Activated CD4-positive, alpha-beta memory T cell treated with anti-CD3 and anti-CD28 coated beads for 36 hours (primary cell): ENCODE data around the gene LPO. TPM values are rescaled to one million over a fixed set of nuclear protein-coding genes. Genes with fewer than 3 reads are reported as not detected.

Source experiments
- CTCF ChIA-PET: fragments of 350-600 bp; sonication (Branson Sonifier 250); formaldehyde crosslinking; loops from one replicate; lab custom pipeline; 2021; ENCODE audit warnings: antibody characterized with exemption, inconsistent platforms; lab: Charles Lee
- POLR2A ChIA-PET: fragments of 350-600 bp; sonication (Branson Sonifier 250); formaldehyde crosslinking; loops from one replicate; lab custom pipeline; 2021; ENCODE audit warnings: antibody characterized with exemption; lab: Charles Lee
- DNase-seq: peaks from one replicate; pipeline ENCODE4 v3.0.0-alpha.2; 2020
- H3K27ac Mint-ChIP-seq: one replicate; pipeline ENCODE4 v1.8.0; 2021; ENCODE audit warnings: mixed read lengths
- H3K27me3 Mint-ChIP-seq: one replicate; pipeline ENCODE4 v1.8.0; 2021; ENCODE audit warnings: mixed read lengths
- H3K36me3 Mint-ChIP-seq: one replicate; pipeline ENCODE4 v1.8.0; 2021; ENCODE audit warnings: mixed read lengths
- H3K4me1 Mint-ChIP-seq: one replicate; pipeline ENCODE4 v1.8.0; 2021; ENCODE audit warnings: low read depth, mixed read lengths
- H3K4me3 Mint-ChIP-seq: one replicate; pipeline ENCODE4 v1.8.0; 2021; ENCODE audit warnings: mild to moderate bottlenecking, mixed read lengths
- H3K9me3 Mint-ChIP-seq: one replicate; pipeline ENCODE4 v1.8.0; 2021; ENCODE audit warnings: mixed read lengths
- intact Hi-C: fragments of 100-400 bp; cut with micrococcal nuclease; formaldehyde crosslinking; loops from one replicate; pipeline ENCODE4 v1.15.1; 2023
- total RNA-seq, 2 experiments: library from RNA; stranded (reverse); gene quantifications; one replicate each; pipeline ENCODE4 v1.2.3, GENCODE V29; 2021

The LPO gene
- total RNA-seq, 2 experiments from 2014 or later: not detected

DNA sequence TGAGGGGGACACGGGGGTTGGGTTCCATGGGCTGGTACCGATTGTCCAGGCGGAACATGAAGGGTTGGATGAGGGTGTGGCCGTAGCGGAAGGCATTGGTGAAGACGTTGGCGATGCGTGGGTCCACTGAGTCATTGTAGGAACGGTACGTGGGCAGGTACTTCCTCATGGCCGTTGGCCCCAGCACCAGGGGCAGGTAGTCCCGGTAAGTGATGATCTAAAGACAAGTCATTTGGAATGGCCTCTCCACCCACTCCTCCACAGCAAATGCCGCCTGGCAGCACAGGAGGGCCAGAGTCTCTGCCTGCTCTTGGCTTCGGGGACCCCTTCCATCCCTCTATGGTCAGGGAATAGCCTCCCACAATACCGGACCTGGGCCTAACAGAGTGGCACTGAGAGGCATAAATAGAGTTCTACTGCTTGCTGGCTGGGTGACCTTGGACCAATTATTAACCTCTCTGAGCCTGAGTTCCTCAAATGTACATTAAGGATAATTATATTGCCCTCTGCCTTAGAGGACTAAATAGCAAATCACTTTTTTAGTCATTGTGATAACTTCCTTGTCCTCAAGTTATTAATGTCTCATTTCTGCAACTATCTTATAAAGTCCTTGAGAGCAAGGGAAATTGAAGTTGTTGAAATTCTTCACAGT, 35.2 kb downstream of the LPO start:
- Mint-ChIP-seq H3K27ac (no peak overlapping the region), H3K4me1 (peaks cover 7% of the 10 kb centered on the region), H3K4me3 (no peak overlapping the region), H3K27me3 (peaks cover 9% of the 10 kb centered on the region), H3K36me3 (no peaks in the 10 kb centered on the region), H3K9me3 (no peaks in the 10 kb centered on the region)
- POLR2A ChIA-PET: no interaction called here
- peak; percentile 48 for DNase-seq
- CTCF ChIA-PET: no interaction called here
- intact Hi-C loops: no loop called here

- intact Hi-C loops: no loop called here
- Mint-ChIP-seq H3K9me3 (no peaks in the 10 kb centered on the region), H3K27me3 (peaks cover 17% of the 10 kb centered on the region), H3K27ac (no peak overlapping the region), H3K4me3 (no peak overlapping the region), H3K4me1 (peaks cover 7% of the 10 kb centered on the region), H3K36me3 (no peaks in the 10 kb centered on the region)
- CTCF ChIA-PET: interaction anchor here (0.7 to 1.6 kb wide), 6 partner anchors 25 to 212 kb away, joined by 3 to 7 read pairs (median 4); no protein-coding TSS in a partner anchor
- DNase-seq: no peak
- POLR2A ChIA-PET: no interaction called here
These were observed 37.0 kb downstream of the LPO start for GRCh38 chr17:58275417-58275816.

- Mint-ChIP-seq H3K4me3 (no peak overlapping the region), H3K9me3 (no peaks in the 10 kb centered on the region), H3K27me3 (peaks cover 17% of the 10 kb centered on the region), H3K36me3 (no peaks in the 10 kb centered on the region), H3K27ac (no peak overlapping the region), H3K4me1 (peaks cover 7% of the 10 kb centered on the region)
- CTCF ChIA-PET: interaction anchor here (1.0 to 1.8 kb wide), 4 partner anchors 28 to 211 kb away, joined by 3 to 7 read pairs (median 4); partner anchors contain the start of gene RNF43
- intact Hi-C loops: no loop called here
- POLR2A ChIA-PET: no interaction called here
- DNase-seq: no peak
These were observed 38.0 kb downstream of the LPO start for GRCh38 chr17:58276423-58276822.

DNA sequence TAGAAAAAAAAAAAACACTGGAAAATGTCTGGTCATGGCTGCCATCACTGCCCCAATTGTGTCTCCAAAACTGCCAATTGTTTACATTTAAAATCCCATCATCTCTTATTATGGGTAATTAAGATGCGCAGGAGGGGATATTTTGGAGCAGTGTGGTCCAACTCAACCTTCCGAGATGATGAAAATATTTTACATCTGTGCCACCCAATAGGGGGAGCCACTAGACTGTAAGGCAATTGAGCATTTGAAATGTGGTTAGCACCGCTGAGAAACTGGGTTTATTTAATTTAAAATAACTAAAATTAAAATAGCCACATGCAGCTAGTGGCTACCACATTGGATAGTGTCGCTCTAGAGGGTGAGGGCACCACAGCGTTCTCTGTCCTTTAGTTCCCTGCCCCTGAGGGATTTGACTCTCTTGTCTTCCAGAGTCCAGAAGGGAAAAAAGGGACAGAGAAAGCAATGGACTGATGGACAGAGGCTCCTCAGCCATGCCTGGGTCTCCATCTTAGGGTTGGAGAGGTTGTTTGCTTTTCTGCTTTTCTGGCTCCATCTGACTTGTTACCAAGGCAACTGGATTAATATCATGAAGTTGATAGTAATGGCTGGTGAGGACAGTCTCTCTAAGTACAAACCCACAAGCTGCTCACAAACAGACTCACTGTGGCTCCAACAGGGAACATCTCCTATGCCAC, 38.9 kb downstream of the LPO start:
- POLR2A ChIA-PET: no interaction called here
- Mint-ChIP-seq H3K4me3 (no peak overlapping the region), H3K36me3 (no peaks in the 10 kb centered on the region), H3K27me3 (peaks cover 17% of the 10 kb centered on the region), H3K9me3 (no peaks in the 10 kb centered on the region), H3K4me1 (peaks cover 7% of the 10 kb centered on the region), H3K27ac (no peak overlapping the region)
- CTCF ChIA-PET: interaction anchor here (0.6 to 1.8 kb wide), 3 partner anchors 15 to 140 kb away, joined by 3 to 7 read pairs (median 4); partner anchors contain the start of gene RNF43
- intact Hi-C loops: no loop called here
- no peak for DNase-seq

GRCh38 chr17:58277802-58278595, 39.6 kb downstream of the LPO start:
- H3K4me1 Mint-ChIP-seq: peaks cover 7% of the 10 kb centered on the region
- POLR2A ChIA-PET: no interaction called here
- H3K36me3 Mint-ChIP-seq: no peaks in the 10 kb centered on the region
- H3K4me3 Mint-ChIP-seq: no peak overlapping the region
- CTCF ChIA-PET: interaction anchor here (0.6 to 1.8 kb wide), 3 partner anchors 15 to 140 kb away, joined by 3 to 7 read pairs (median 4); partner anchors contain the start of gene RNF43
- H3K27me3 Mint-ChIP-seq: peaks cover 17% of the 10 kb centered on the region
- no peaks in the 10 kb centered on the region for H3K9me3 Mint-ChIP-seq
- intact Hi-C loops: no loop called here
- no peak for DNase-seq
- no peak overlapping the region for H3K27ac Mint-ChIP-seq

GRCh38 chr17:58278661-58279015, 40.3 kb downstream of the LPO start:
- H3K4me1 Mint-ChIP-seq: peaks cover 2% of the 10 kb centered on the region
- peaks cover 17% of the 10 kb centered on the region for H3K27me3 Mint-ChIP-seq
- POLR2A ChIA-PET: interaction anchor here (0.6 kb wide), 1 partner anchor 103 kb away, joined by 3 read pairs; no protein-coding TSS in a partner anchor
- H3K36me3 Mint-ChIP-seq: no peaks in the 10 kb centered on the region
- DNase-seq: no peak
- H3K4me3 Mint-ChIP-seq: no peak overlapping the region
- no peak overlapping the region for H3K27ac Mint-ChIP-seq
- no peaks in the 10 kb centered on the region for H3K9me3 Mint-ChIP-seq
- intact Hi-C loops: no loop called here
- CTCF ChIA-PET: no interaction called here

DNA sequence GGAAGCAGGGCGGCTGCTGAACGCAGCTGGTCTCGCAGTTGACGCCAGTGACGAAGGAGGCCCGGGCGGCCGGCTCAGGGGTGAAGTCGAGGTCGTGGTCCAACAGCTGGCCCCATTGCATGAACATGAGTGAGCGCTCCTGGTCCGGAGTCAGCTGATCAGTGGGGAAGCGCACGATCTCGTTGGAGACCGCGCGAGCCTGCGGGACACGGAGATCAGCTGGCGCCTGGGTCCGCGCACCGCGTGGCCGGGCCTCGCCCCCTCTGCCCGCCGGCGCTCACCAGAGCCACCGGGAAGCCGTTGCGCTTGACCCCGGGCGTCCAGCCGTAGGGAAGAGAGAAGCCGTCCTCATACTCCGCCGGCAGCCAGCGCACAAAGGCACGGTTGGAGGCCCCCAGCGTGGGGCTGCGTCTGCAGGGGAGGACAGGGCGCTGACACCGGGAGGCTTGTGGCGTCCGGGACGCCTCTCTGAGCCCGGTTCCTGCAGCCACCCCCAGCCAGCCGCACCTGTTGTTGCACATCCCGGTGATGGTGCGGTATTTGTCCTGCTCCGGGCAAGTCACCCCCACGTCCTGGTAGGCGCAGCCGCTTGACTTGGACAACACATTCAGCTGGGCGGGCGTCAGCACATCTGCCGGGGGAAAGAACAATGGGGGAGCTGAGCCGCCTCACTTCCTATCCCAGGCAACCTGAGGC, 40.8 kb downstream of the LPO start:
- Mint-ChIP-seq H3K27ac (no peak overlapping the region), H3K27me3 (peaks cover 17% of the 10 kb centered on the region), H3K9me3 (no peaks in the 10 kb centered on the region), H3K4me1 (no peaks in the 10 kb centered on the region), H3K36me3 (no peaks in the 10 kb centered on the region), H3K4me3 (no peak overlapping the region)
- intact Hi-C loops: no loop called here
- ChIA-PET POLR2A (interaction anchor here (0.6 to 1.1 kb wide), 2 partner anchors 103 to 352 kb away, joined by 3 read pairs; no protein-coding TSS in a partner anchor), CTCF (interaction anchor here (0.7 kb wide), 1 partner anchor 25 kb away, joined by 3 read pairs; no protein-coding TSS in a partner anchor)
- DNase-seq: no peak

DNA sequence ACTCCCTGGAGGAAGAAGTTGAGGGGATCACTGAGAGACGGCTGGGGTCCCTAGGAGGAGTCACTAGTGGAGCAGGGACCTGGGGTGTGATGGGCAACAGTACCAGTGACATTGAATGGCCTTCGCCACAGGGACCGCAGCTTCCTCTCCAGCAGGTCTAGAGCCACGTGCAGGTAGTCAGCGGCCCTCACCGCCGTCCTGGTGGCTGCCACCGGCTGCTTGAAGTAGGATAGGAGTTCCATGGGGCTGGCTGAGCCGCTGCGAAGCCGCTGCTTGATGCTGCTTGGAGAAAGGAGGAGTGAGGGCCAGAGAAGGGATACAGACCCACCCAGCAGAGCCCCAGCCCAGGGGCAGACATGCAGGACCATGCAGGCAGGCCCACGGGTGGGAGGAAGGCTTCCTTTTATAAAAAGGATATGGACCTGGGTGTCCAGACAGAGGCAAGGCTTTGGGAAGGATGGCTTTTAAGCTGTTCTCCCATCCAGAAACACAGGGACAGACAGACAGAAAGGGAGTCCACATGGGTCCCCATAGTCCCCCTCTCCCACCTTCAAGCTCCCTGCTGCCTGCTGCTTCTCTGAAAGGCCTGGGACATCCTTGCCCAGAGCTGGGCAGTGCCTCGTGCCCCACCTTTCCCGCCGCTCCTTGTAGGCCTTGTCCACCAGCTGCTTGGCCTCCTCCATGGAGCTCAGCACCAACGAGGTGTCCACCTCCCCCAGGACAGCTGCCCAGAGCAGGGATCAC, 41.5 kb downstream of the LPO start:
- DNase-seq: no peak
- H3K36me3 Mint-ChIP-seq: no peaks in the 10 kb centered on the region
- no peaks in the 10 kb centered on the region for H3K4me1 Mint-ChIP-seq
- POLR2A ChIA-PET: interaction anchor here (1.1 kb wide), 1 partner anchor 352 kb away, joined by 3 read pairs; no protein-coding TSS in a partner anchor
- CTCF ChIA-PET: interaction anchor here (0.7 to 1.6 kb wide), 2 partner anchors 24 to 38 kb away, joined by 3 to 5 read pairs; no protein-coding TSS in a partner anchor
- peaks cover 17% of the 10 kb centered on the region for H3K27me3 Mint-ChIP-seq
- H3K4me3 Mint-ChIP-seq: no peak overlapping the region
- H3K27ac Mint-ChIP-seq: no peak overlapping the region
- intact Hi-C loops: no loop called here
- no peaks in the 10 kb centered on the region for H3K9me3 Mint-ChIP-seq

GRCh38 chr17:58280480-58281217, 42.3 kb downstream of the LPO start, which contains the start of gene MPO:
TSS of gene MPO (minus strand) at chr17:58280935. CDS start at chr17:58280758, 177 bp downstream.
- H3K27me3 Mint-ChIP-seq: peaks cover 17% of the 10 kb centered on the region
- H3K36me3 Mint-ChIP-seq: no peaks in the 10 kb centered on the region
- H3K4me3 Mint-ChIP-seq: no peak within 1 kb of the TSS
- ChIA-PET CTCF (interaction anchor here (0.6 to 1.6 kb wide), 2 partner anchors 37 to 447 kb away, joined by 3 to 5 read pairs; no protein-coding TSS in a partner anchor), POLR2A (no interaction called here)
- H3K4me1 Mint-ChIP-seq: no peaks in the 10 kb centered on the region
- DNase-seq: no peak
- H3K9me3 Mint-ChIP-seq: no peaks in the 10 kb centered on the region
- no peak within 1 kb of the TSS for H3K27ac Mint-ChIP-seq
- intact Hi-C loops: no loop called here

- ChIA-PET POLR2A (no interaction called here), CTCF (interaction anchor here (1.6 kb wide), 1 partner anchor 36 kb away, joined by 5 read pairs; no protein-coding TSS in a partner anchor)
- DNase-seq: no peak
- no peaks in the 10 kb centered on the region for H3K9me3 Mint-ChIP-seq
- H3K27me3 Mint-ChIP-seq: peaks cover 17% of the 10 kb centered on the region
- no peaks in the 10 kb centered on the region for H3K36me3 Mint-ChIP-seq
- no peak overlapping the region for H3K4me3 Mint-ChIP-seq
- intact Hi-C loops: no loop called here
- H3K27ac Mint-ChIP-seq: no peak overlapping the region
- H3K4me1 Mint-ChIP-seq: no peaks in the 10 kb centered on the region
These were observed 43.2 kb downstream of the LPO start for GRCh38 chr17:58281511-58282011.
